NCI-H146 (cell line): ENCODE results near the gene COMT.
"Not testable (repeated sequence)": the region's sequence is repeated elsewhere in the genome, so short reads cannot be mapped to it uniquely, and the experiment has no call there.

ENCODE experiments used
- DNase-seq: peaks from one replicate; lab custom pipeline; 2025; lab: John Stamatoyannopoulos, UW

Gene COMT

GRCh38 chr22:19909350-19910179 lies 32.0 kb upstream of the COMT start:
- peak; percentile 64 for DNase-seq

- no peak for DNase-seq
Measured at GRCh38 chr22:19910180-19910744, 31.3 kb upstream of the COMT start.

- DNase-seq, result no peak
Measured at GRCh38 chr22:19911540-19912270, 29.9 kb upstream of the COMT start.

GRCh38 chr22:19912271-19912999 lies 29.1 kb upstream of the COMT start:
- DNase-seq, result no peak

GRCh38 chr22:19913337-19913936 lies 28.1 kb upstream of the COMT start:
- no peak for DNase-seq

DNA sequence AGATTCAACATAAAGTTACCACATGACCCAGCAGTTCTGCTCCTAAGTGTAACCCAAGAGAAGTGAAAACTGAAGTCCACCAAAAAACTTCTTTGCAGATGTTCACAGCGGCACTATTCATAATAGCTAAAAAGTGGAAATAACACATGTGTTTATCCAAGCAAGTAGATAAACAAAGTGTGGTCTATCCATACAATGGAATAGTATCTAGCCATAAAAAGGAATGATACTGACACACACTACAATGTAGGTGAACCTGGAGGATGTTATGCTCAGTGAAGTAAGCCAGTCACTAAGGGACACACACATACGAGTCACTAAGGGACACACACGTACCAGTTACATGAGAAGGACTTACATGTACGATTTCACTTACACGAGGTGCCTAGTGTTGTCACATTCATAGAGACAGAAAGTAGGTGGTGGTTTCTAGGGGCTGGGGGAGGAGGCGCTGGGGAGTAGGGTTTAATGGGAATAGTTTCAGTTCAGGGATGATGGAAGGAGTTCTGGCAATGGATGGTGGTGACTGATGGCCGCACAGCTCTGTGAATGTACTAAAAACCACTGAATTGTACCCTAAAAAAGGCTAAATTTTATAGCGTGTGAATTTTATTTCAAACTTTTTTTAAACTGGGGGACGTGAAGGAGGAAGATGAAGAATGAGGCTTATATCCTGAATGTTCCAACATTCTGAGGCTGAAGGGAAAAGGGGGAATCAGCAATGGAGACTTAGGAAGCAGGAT lies 27.2 kb upstream of the COMT start:
- no peak for DNase-seq

DNA sequence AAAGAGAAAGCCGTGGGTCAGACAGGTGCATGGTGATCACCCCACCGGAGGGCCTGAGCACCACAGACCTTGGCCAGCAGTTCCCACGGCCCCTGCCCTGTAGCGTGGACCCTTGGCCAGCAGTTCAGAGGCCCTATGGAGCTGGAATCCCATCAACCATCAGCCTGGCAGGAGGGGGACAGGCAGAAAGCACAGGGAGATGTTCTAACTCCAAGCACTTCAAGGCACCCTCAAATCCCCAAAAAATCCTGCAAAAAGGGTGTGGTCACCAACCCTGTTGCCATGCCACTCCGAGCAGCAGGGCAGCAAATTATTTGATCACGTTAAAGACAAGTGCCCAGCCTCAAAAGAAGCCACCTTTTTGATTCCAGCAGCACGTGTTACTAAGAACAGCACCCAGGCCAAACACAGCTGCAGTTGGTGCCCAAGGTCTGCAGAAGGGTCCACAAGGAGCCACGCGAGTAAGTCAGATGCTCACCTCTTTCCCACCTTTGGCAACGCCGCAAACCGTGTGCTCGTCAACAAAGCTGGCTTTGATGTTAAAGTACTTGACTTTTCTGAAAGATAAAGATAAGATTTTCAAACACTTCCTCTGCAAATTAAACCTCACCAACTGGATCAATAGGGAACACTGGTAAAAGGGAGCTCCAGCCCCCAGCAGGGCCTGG lies 26.2 kb upstream of the COMT start:
- no peak for DNase-seq

- no peak for DNase-seq
Measured at GRCh38 chr22:19916006-19916405, 25.6 kb upstream of the COMT start.

GRCh38 chr22:19916941-19917340 lies 24.6 kb upstream of the COMT start:
- no peak for DNase-seq

- DNase-seq, result no peak
Measured at GRCh38 chr22:19917389-19918138, 24.0 kb upstream of the COMT start.

GRCh38 chr22:19918332-19919106 lies 23.1 kb upstream of the COMT start:
- no peak for DNase-seq

DNA sequence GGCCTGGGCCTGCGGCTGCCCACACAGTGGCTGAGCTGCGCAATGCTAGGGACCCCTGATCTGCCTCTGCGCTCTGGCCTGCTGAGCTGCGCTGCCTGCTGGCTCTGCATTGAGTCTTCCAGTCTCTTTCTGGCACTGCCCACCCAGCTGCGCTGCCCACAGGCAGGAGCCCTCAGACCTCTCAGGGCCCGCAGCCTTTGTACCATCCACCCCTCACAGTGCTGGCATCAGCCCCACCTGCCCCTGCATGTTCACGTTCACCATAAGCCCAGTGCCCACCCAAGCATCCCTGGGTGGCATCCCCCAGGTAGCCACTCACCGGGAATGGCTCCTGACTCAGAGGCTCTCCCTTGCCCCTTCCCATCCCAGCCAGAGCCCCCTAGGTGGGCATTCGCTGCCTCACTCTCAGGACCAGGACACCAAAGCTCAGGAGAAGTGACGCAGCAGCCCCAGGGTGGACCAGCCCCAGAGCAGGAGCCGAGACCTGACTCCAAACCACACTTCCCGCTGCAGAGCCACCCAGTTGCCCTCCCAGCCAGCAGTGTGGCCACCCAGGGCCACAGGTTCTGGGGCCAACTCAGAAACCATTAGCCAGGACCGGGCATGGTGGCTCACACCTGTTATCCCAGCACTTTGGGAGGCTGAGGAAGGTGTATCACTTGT lies 21.7 kb upstream of the COMT start:
- DNase-seq, result no peak

- no peak for DNase-seq
Measured at GRCh38 chr22:19921544-19922081, 20.0 kb upstream of the COMT start.

- DNase-seq, result no peak
Measured at GRCh38 chr22:19923914-19924513, 17.6 kb upstream of the COMT start.

DNA sequence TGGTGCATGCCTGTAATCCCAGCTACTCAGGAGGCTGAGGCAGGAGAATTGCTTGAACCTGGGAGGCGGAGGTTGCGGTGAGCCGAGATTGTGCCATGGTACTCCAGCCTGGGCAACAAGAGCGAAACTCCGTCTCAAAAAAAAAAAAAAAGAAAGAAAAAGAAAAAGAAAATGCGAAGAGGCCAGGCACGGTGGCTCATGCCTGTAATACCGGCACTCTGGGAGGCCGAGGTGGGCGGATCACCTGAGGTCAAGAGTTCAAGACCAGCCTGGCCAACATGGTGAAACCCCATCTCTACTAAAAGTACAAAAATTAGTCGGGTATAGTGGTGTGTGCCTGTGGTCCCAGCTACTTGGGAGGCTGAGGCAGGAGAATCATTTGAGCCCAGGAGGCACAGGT lies 15.5 kb upstream of the COMT start:
- DNase-seq, result not testable (repeated sequence)

GRCh38 chr22:19927696-19928095 lies 13.9 kb upstream of the COMT start:
- no peak for DNase-seq

DNA sequence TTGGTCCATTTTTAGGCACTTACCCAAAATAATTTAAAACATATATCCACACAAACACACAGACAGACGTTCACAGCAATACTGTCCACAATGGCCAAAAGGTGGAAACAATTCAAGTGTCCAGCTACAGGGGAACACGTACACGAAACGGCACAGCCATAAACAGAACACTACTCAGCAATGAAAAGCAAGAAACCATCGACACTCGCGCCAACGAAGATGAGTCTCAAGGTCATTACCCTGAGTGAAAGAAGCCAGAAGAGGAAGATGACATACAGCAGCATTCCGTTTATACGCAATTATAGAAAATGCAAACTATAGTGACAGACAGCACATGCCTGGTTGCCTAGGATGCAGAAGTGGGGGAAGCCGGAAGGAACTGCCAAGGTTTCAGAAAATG lies 13.4 kb upstream of the COMT start:
- no peak for DNase-seq
